Measurements from ENCODE around the gene NEK7.

GRCh38 chr1:198169672-198170071 is 12.9 kb downstream of the NEK7 start:
- TF ChIP-seq POLR2A (IDR thresholded peaks at IDR 0.05) (no peak), CTCF (IDR thresholded peaks at IDR 0.05) (no peak)

Data from right lobe of liver (tissue), 4 donors.